Neural cell (in vitro differentiated cells): ENCODE results near the gene DZIP1L. TPM values are rescaled to one million over a fixed set of nuclear protein-coding genes. Genes with fewer than 3 reads are reported as not detected.

Source experiments
- H2AFZ ChIP-seq: fragments of 200-600, 300-800 bp; sonication (generic), shearing (Covaris generic); 2 replicates; pipeline ENCODE4 v1.6.0; 2014; ENCODE audit warnings: low read depth, mild to moderate bottlenecking, antibody characterized with exemption, low read length, moderate library complexity
- H3F3A ChIP-seq: fragments of 200-600 bp; shearing (Covaris generic); 2 replicates; pipeline ENCODE4 v1.6.1; 2016; ENCODE audit warnings: mild to moderate bottlenecking, moderate library complexity, mixed read lengths, antibody characterized with exemption, low read length; ENCODE audit not compliant: insufficient read depth, poor library complexity, severe bottlenecking
- H3K27ac ChIP-seq: fragments of 200-600, 300-800 bp; sonication (generic), shearing (Covaris generic); 2 replicates; pipeline ENCODE4 v1.5.1; 2014; ENCODE audit warnings: mild to moderate bottlenecking, low read length, moderate library complexity
- H3K27me3 ChIP-seq: fragments of 300-800, 200-600 bp; sonication (generic), shearing (Covaris generic); 2 replicates; pipeline ENCODE4 v1.6.0; 2014; ENCODE audit warnings: mild to moderate bottlenecking, low read depth, low read length, moderate library complexity; ENCODE audit not compliant: insufficient read depth
- H3K36me3 ChIP-seq: fragments of 300-800, 200-600 bp; sonication (generic), shearing (Covaris generic); 2 replicates; pipeline ENCODE4 v1.5.1; 2014; ENCODE audit warnings: mild to moderate bottlenecking, antibody characterized with exemption, low read length, moderate library complexity; ENCODE audit not compliant: insufficient read depth
- H3K4me2 ChIP-seq: fragments of 300-800, 200-600 bp; sonication (generic), shearing (Covaris generic); 2 replicates; pipeline ENCODE4 v1.6.0; 2014; ENCODE audit warnings: mild to moderate bottlenecking, low read length
- H3K4me3 ChIP-seq: fragments of 300-800, 200-600 bp; sonication (generic), shearing (Covaris generic); 2 replicates; pipeline ENCODE4 v1.5.1; 2014; ENCODE audit warnings: mild to moderate bottlenecking, low read length, moderate library complexity
- H3K79me2 ChIP-seq: fragments of 200-600 bp; shearing (Covaris generic); replicated peaks from 2 replicates; pipeline ENCODE4 v1.6.0; 2014; ENCODE audit warnings: mild to moderate bottlenecking, low read length, moderate library complexity; ENCODE audit not compliant: insufficient read depth
- H3K9ac ChIP-seq: fragments of 300-800, 200-600 bp; sonication (generic), shearing (Covaris generic); 2 replicates; pipeline ENCODE4 v1.6.1; 2016; ENCODE audit warnings: mild to moderate bottlenecking, low read length, mixed read lengths
- H3K9me2 ChIP-seq: fragments of 200-600 bp; shearing (Covaris generic); 2 replicates; pipeline ENCODE4 v1.6.1; 2016; ENCODE audit warnings: mild to moderate bottlenecking, low read length, mixed read lengths; ENCODE audit not compliant: insufficient read depth
- H3K9me3 ChIP-seq: fragments of 200-600, 300-800 bp; sonication (generic), shearing (Covaris generic); 2 replicates; pipeline ENCODE4 v1.6.1; 2016; ENCODE audit warnings: mild to moderate bottlenecking, mixed run types, low read length, moderate library complexity, mixed read lengths
- H4K20me1 ChIP-seq: fragments of 200-600 bp; shearing (Covaris generic); 2 replicates; pipeline ENCODE4 v1.6.1; 2016; ENCODE audit warnings: mild to moderate bottlenecking, mixed run types; ENCODE audit not compliant: insufficient read depth
- CTCF ChIP-seq: fragments of 450-650 bp; IDR thresholded peaks from 2 replicates; pipeline ENCODE4 v1.5.1; 2014; ENCODE audit warnings: antibody characterized with exemption, mild to moderate bottlenecking, moderate library complexity; ENCODE audit not compliant: poor library complexity, severe bottlenecking
- EP300 ChIP-seq: fragments of 450-650 bp; conservative IDR thresholded peaks from 2 replicates; pipeline ENCODE4 v1.6.1; 2014; ENCODE audit warnings: antibody characterized with exemption, mild to moderate bottlenecking, moderate library complexity; ENCODE audit not compliant: poor library complexity, severe bottlenecking
- EZH2 ChIP-seq: fragments of 200-600, 300-800 bp; shearing (Covaris generic), sonication (generic); IDR thresholded peaks from 2 replicates; pipeline ENCODE4 v1.6.1; 2014; ENCODE audit warnings: antibody characterized with exemption, low read length, borderline replicate concordance, mild to moderate bottlenecking; ENCODE audit not compliant: insufficient read depth, poor library complexity, severe bottlenecking
- MXI1 ChIP-seq: fragments of 450-650 bp; conservative IDR thresholded peaks from 2 replicates; pipeline ENCODE4 v1.6.1; 2014; ENCODE audit warnings: antibody characterized with exemption, mild to moderate bottlenecking; ENCODE audit not compliant: poor library complexity, severe bottlenecking
- POLR2AphosphoS5 ChIP-seq: IDR thresholded peaks from 2 replicates; pipeline ENCODE4 v1.6.1; 2012
- RAD21 ChIP-seq: fragments of 450-650 bp; conservative IDR thresholded peaks from 2 replicates; pipeline ENCODE4 v1.6.1; 2014; ENCODE audit warnings: antibody characterized with exemption, mild to moderate bottlenecking, moderate library complexity
- REST ChIP-seq: IDR thresholded peaks from 2 replicates; pipeline ENCODE4 v1.6.1; 2012; ENCODE audit warnings: borderline replicate concordance
- SMC3 ChIP-seq: fragments of 450-650 bp; conservative IDR thresholded peaks from 2 replicates; pipeline ENCODE4 v1.6.1; 2014; ENCODE audit warnings: antibody characterized with exemption, mild to moderate bottlenecking, moderate library complexity; ENCODE audit not compliant: poor library complexity
- TAF1 ChIP-seq: IDR thresholded peaks from 2 replicates; pipeline ENCODE4 v1.6.1; 2012; ENCODE audit warnings: low read depth
- polyA plus RNA-seq: library from polyadenylated mRNA; depleted of rRNA; stranded (reverse); fragments of >200 nt; gene quantifications from 2 replicates; pipeline ENCODE4 v1.2.3, GENCODE V29; 2014

DZIP1L gene
- polyA plus RNA-seq, 1 donor from 2014 or later = 1.7 TPM

GRCh38 chr3:138135833-138136194 is 20.4 kb upstream of the DZIP1L start:
- H3K27ac ChIP-seq = no peak overlapping the region
- H3K9me2 ChIP-seq = no peaks in the 10 kb centered on the region

GRCh38 chr3:138135146-138135832 is 19.9 kb upstream of the DZIP1L start:
- H3K9me2 ChIP-seq = no peaks in the 10 kb centered on the region
- no peaks in the 10 kb centered on the region for H3K79me2 ChIP-seq
- no peaks in the 10 kb centered on the region for H4K20me1 ChIP-seq
- no peak overlapping the region for H2AFZ ChIP-seq
- no peaks in the 10 kb centered on the region for H3F3A ChIP-seq
- H3K27me3 ChIP-seq = no peaks in the 10 kb centered on the region
- H3K9ac ChIP-seq = no peak overlapping the region
- H3K4me2 ChIP-seq = no peak overlapping the region
- no peaks in the 10 kb centered on the region for H3K36me3 ChIP-seq
- H3K9me3 ChIP-seq = no peaks in the 10 kb centered on the region
- H3K4me3 ChIP-seq = no peak overlapping the region
- H3K27ac ChIP-seq = no peak overlapping the region
- TF ChIP-seq EP300 (no peak), SMC3 (no peak), EZH2 (no peak), REST (no peak), RAD21 (no peak), TAF1 (no peak), POLR2AphosphoS5 (no peak)

More at GRCh38 chr3:138135833-138136194, 20.4 kb upstream of the DZIP1L start:
- TF ChIP-seq MXI1 = no peak
- TF ChIP-seq TAF1 = no peak
- TF ChIP-seq POLR2AphosphoS5 = no peak
- TF ChIP-seq CTCF = no peak
- TF ChIP-seq REST = no peak
- TF ChIP-seq EP300 = no peak
- TF ChIP-seq EZH2 = no peak
- TF ChIP-seq RAD21 = no peak
- TF ChIP-seq SMC3 = no peak
- Histone ChIP-seq H3K4me2 (no peak overlapping the region), H3K9ac (no peak overlapping the region), H3F3A (no peaks in the 10 kb centered on the region), H3K9me3 (no peaks in the 10 kb centered on the region), H2AFZ (no peak overlapping the region), H4K20me1 (no peaks in the 10 kb centered on the region), H3K27me3 (no peaks in the 10 kb centered on the region), H3K4me3 (no peak overlapping the region), H3K79me2 (no peaks in the 10 kb centered on the region), H3K36me3 (no peaks in the 10 kb centered on the region)
